Measurements from ENCODE around the gene MS4A14.

DNA sequence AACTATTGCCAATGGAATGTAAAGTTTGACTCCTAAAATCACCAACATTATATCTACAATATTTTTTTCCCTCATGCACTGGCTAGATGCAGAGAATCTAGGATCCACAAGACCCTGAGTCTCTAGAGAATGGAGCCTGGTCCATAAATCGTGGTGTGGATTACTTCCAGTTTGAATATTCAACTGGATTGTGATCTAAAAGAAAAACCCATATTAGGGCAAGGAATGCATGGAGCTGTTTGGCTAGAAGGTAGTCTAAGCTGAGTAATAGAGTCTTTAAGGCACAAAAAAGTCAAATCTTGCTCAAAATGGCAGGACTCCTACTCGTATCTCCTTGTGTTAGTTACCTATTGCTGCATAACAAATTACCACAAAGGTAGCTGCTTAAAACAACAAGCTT is 23.8 kb downstream of the MS4A14 start:
- no peak for TF ChIP-seq POLR2A (IDR thresholded peaks at IDR 0.05; ENCODE audit: low read depth, low read length)
- TF ChIP-seq TAF1 (IDR thresholded peaks at IDR 0.05; ENCODE audit: low read depth, low read length) = no peak
- no peak for TF ChIP-seq POLR2AphosphoS5 (IDR thresholded peaks at IDR 0.05; ENCODE audit: low read depth, low read length)
- TF ChIP-seq PAX5 (IDR thresholded peaks at IDR 0.05; ENCODE audit: insufficient read depth, low read length, severe bottlenecking) = no peak
- TF ChIP-seq SPI1 (IDR thresholded peaks at IDR 0.05; ENCODE audit: low read depth, low read length) = no peak
